GM13976 (cell line): Measurements from ENCODE around the gene EXOC4.

ENCODE experiments used
- DNase-seq: peaks from one replicate; pipeline ENCODE4 v3.0.0; 2012; ENCODE audit warnings: low spot score
- in situ Hi-C: fragments of 300-500 bp; cut with MboI; formaldehyde crosslinking; loops from one replicate; pipeline ENCODE4 v1.12.0; 2022; ENCODE audit warnings: low sequenced_read_pairs, mixed read lengths, inconsistent platforms; ENCODE audit not compliant: unreplicated experiment
- TF ChIP-seq, protein P1 (sequence below): IDR thresholded peaks from 2 replicates; pipeline ENCODE4 v1.5.1; 2012; ENCODE audit warnings: borderline replicate concordance, mild to moderate bottlenecking; ENCODE audit not compliant: insufficient read depth; ENCODE audit errors: extremely low read depth, missing control alignments, control extremely low read depth

EXOC4 gene

DNA sequence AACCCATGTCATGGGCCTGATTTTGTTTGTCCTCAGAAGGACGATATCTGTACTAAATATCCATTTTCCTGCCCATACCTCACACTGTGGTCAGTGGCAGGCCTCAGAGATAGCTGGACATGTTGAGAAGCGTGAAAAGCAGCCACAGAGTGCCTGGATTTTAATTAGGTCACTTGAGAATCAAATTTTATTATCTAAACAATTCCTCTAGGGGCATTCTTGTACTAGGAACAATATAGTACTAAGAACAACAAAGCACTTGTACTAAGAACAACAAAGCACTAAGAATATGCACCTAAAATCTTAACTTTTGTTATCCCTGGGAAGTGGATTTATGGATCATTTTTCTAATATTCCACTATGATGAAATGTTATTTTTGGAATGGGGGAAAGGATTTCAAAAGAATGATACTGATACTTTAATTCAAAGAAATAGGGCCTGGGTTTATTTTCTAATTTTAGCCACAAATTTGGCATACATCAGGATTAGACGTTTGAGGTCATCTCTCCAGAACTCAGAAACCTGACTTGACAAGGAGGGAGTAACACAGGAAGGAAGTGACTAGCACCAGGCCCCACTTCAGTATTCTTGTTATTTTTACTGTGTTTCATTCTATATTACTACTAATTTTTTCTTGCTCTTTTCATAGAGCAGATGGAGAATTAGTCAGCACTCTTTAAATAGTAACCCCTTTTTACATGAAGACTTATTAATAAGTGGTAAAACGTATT lies 112.2 kb downstream of the EXOC4 start:
- TF ChIP-seq, protein P1, sequence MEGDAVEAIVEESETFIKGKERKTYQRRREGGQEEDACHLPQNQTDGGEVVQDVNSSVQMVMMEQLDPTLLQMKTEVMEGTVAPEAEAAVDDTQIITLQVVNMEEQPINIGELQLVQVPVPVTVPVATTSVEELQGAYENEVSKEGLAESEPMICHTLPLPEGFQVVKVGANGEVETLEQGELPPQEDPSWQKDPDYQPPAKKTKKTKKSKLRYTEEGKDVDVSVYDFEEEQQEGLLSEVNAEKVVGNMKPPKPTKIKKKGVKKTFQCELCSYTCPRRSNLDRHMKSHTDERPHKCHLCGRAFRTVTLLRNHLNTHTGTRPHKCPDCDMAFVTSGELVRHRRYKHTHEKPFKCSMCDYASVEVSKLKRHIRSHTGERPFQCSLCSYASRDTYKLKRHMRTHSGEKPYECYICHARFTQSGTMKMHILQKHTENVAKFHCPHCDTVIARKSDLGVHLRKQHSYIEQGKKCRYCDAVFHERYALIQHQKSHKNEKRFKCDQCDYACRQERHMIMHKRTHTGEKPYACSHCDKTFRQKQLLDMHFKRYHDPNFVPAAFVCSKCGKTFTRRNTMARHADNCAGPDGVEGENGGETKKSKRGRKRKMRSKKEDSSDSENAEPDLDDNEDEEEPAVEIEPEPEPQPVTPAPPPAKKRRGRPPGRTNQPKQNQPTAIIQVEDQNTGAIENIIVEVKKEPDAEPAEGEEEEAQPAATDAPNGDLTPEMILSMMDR: no peak
- no peak for DNase-seq
- in situ Hi-C loops: no loop called here

DNA sequence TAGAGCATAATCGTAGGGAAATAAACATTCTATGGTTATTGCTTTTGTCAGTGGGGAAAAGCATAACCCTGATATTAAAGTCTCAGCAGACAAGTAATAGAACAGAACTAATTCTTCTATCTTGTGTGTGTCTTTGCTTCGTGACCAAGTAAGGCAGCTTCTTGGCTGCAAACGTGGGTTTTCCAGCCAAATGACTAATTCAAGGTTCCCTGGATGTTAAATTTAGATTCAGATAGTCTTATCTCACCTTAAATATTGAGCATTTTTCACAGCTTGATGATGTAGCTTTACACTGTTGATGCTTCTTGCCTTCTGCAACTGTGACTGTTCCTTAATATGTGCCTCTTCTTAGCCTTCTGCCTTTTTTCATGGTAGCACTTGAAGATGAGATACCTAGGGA lies 113.0 kb downstream of the EXOC4 start:
- in situ Hi-C loops: no loop called here
- no peak for DNase-seq
- TF ChIP-seq, protein P1: no peak

DNA sequence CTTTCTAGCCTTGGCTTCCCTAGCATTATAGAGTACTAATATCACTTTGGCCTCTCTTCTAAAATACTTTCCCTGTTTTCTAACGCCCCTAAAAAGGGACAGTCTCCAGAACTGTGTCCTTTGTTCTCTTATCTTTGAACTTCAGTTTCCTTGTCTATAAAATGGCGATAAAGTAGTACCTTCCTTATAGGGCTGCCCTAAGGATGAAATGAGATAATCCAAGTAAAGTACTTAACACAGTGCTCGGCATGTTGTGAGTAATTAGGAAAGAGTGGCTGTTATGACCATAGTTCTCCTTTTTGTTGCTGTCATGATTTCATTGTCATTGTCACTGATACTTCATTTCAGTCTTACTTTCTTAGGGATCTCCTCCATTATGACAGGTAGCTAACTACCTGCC lies 114.7 kb downstream of the EXOC4 start:
- no peak for DNase-seq
- TF ChIP-seq, protein P1: no peak
- in situ Hi-C loops: no loop called here

DNA sequence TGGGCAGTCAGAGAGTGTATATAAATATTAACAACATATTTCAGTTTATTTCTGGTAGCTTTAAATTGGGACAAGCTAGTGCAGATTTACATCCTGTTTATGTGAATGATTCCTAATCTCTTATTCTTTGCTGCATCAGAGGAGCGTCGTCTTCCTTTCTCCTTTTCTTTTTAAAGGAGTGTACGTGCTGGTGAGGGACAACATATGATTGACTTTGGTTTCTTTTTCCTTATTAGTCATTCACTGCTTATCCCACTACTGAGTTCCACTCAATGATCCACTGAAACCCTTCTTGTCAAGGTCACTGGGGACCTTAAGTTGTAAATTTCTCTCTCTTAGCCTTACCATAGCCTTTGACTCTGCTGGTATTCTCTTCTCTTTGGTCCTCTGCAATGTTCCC lies 116.3 kb downstream of the EXOC4 start:
- in situ Hi-C loops: no loop called here
- no peak for DNase-seq
- TF ChIP-seq, protein P1: no peak

DNA sequence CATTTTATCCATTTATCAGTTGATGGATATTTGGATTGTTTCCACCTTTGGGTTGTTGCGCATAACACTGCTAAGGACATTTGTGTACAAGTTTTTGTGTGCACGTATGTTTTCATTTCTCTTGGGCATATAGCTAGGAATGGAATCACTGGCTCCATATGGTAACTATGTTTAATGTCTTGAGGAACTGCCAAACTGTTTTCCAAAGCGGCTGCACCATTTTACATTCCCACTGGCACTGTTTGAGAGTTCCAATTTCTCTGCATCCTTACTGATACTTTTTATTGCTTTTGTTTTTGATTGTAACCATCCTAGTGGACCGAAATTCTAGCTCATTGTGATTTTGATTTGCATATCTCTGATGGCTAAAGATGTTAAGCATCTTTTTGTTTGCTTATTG lies 118.7 kb downstream of the EXOC4 start:
- in situ Hi-C loops: no loop called here
- no peak for DNase-seq
- TF ChIP-seq, protein P1: no peak

DNA sequence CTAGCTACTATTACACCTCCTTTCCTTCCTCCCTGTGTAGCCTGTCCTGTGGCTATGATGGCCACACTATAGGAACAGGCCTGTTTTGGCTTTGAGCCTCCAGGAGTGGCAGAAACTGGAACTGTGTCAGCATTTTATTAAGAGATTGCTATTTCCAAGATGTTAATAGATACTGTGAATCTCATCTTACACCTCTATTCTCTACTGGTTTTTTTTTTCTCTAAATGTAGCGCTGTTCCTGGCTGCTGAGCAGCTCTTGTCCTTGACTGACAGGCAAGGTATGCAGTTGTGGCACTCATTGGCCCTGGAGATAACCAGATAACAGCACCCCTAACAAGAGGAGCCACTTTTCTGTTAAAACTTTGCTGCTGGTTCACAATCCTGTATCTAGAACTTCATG lies 119.5 kb downstream of the EXOC4 start:
- DNase-seq: no peak
- in situ Hi-C loops: no loop called here
- TF ChIP-seq, protein P1: no peak

DNA sequence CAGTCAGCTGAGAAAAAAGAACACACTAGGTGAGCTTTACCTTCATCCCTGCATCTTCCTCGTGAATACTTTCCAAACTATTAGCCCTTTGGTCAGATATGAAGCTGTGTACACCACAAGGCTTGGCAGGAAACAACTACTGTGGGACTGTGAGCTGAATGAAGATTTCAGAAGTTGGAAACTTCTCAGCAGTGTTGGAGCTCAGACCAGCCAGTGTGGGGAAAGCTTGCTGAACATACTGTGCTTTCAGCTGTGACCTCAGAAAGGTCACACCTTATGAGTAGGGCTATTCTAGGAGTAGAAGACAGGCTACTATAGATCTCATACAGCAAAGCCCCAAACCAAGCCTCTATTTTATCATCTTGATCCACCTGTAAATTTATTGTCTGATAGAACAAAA lies 123.6 kb downstream of the EXOC4 start:
- TF ChIP-seq, protein P1: no peak
- no peak for DNase-seq
- in situ Hi-C loops: no loop called here
